H9 (cell line): Measurements from ENCODE around the gene PXYLP1. TPM values are rescaled to one million over a fixed set of nuclear protein-coding genes. Genes with fewer than 3 reads are reported as not detected.

Experiments used
- DNase-seq: peaks from one replicate; pipeline ENCODE4 v3.0.0-alpha.2; 2017
- H2AFZ ChIP-seq: one replicate; pipeline ENCODE4 v1.6.1; 2013; ENCODE audit warnings: mild to moderate bottlenecking, low read length, control low read depth, moderate library complexity
- H2AK5ac ChIP-seq: 2 replicates; pipeline ENCODE4 v1.6.1; 2013; ENCODE audit warnings: low read length, control low read depth, mixed read lengths; ENCODE audit not compliant: insufficient read length
- H2BK120ac ChIP-seq: one replicate; pipeline ENCODE4 v1.6.1; 2013; ENCODE audit warnings: low read depth, mild to moderate bottlenecking, low read length, control low read depth, inconsistent platforms; ENCODE audit not compliant: poor library complexity, severe bottlenecking
- H2BK12ac ChIP-seq: 2 replicates; pipeline ENCODE4 v1.6.1; 2013; ENCODE audit warnings: low read length, control low read depth, mixed read lengths, low read depth; ENCODE audit not compliant: insufficient read length
- H2BK15ac ChIP-seq: 2 replicates; pipeline ENCODE4 v1.6.1; 2013; ENCODE audit warnings: low read depth, low read length, control low read depth
- H2BK20ac ChIP-seq: one replicate; pipeline ENCODE4 v1.6.1; 2013; ENCODE audit warnings: low read depth, mild to moderate bottlenecking, low read length, control low read depth, inconsistent platforms; ENCODE audit not compliant: poor library complexity, severe bottlenecking
- H2BK5ac ChIP-seq: 2 replicates; pipeline ENCODE4 v1.6.1; 2013; ENCODE audit warnings: low read length, control low read depth, mixed read lengths; ENCODE audit not compliant: insufficient read length
- H3K14ac ChIP-seq: 2 replicates; pipeline ENCODE4 v1.6.1; 2013; ENCODE audit warnings: low read length, control low read depth; ENCODE audit not compliant: insufficient read depth
- H3K18ac ChIP-seq: 2 replicates; pipeline ENCODE4 v1.6.1; 2013; ENCODE audit warnings: low read depth, mild to moderate bottlenecking, mixed read lengths, low read length, control low read depth; ENCODE audit not compliant: insufficient read length
- H3K23ac ChIP-seq: 2 replicates; pipeline ENCODE4 v1.6.1; 2013; ENCODE audit warnings: low read length, control low read depth, mixed read lengths, low read depth; ENCODE audit not compliant: insufficient read length
- H3K23me2 ChIP-seq: 2 replicates; pipeline ENCODE4 v1.6.1; 2013; ENCODE audit warnings: low read depth, mild to moderate bottlenecking, mixed read lengths, low read length, control low read depth; ENCODE audit not compliant: insufficient read length, poor library complexity, severe bottlenecking
- H3K27ac ChIP-seq: 2 replicates; pipeline ENCODE4 v1.5.1; 2013; ENCODE audit warnings: low read length, control low read depth, mixed read lengths, low read depth; ENCODE audit not compliant: insufficient read length
- H3K27me3 ChIP-seq: 2 replicates; pipeline ENCODE4 v1.6.1; 2013; ENCODE audit warnings: low read length, control low read depth, inconsistent platforms; ENCODE audit not compliant: insufficient read depth
- H3K4ac ChIP-seq: 2 replicates; pipeline ENCODE4 v1.6.1; 2013; ENCODE audit warnings: low read depth, mild to moderate bottlenecking, control low read depth, inconsistent platforms, low read length, moderate library complexity
- H3K4me1 ChIP-seq: 2 replicates; pipeline ENCODE4 v1.6.1; 2013; ENCODE audit warnings: low read length, control low read depth, inconsistent platforms; ENCODE audit not compliant: insufficient read depth
- H3K4me2 ChIP-seq: 2 replicates; pipeline ENCODE4 v1.6.1; 2013; ENCODE audit warnings: low read length, control low read depth, mixed read lengths; ENCODE audit not compliant: insufficient read length, insufficient read depth
- H3K56ac ChIP-seq: 2 replicates; pipeline ENCODE4 v1.6.1; 2013; ENCODE audit warnings: low read depth, mild to moderate bottlenecking, mixed read lengths, low read length, control low read depth; ENCODE audit not compliant: insufficient read length
- H3K79me1 ChIP-seq: 2 replicates; pipeline ENCODE4 v1.6.1; 2013; ENCODE audit warnings: low read depth, mild to moderate bottlenecking, moderate library complexity, low read length, control low read depth, inconsistent platforms; ENCODE audit not compliant: insufficient read depth, poor library complexity, severe bottlenecking
- H3K79me2 ChIP-seq: 2 replicates; pipeline ENCODE4 v1.6.1; 2013; ENCODE audit warnings: low read length, control low read depth, inconsistent platforms; ENCODE audit not compliant: insufficient read depth
- H3K9ac ChIP-seq: 2 replicates; pipeline ENCODE4 v1.6.1; 2013; ENCODE audit warnings: low read length, control low read depth, mixed read lengths; ENCODE audit not compliant: insufficient read length; ENCODE audit errors: extremely low read depth
- H3K9me3 ChIP-seq: one replicate; pipeline ENCODE4 v1.6.1; 2013; ENCODE audit warnings: low read depth, low read length, inconsistent platforms; ENCODE audit not compliant: control insufficient read depth
- H3T11ph ChIP-seq: one replicate; pipeline ENCODE4 v1.6.1; 2013; ENCODE audit warnings: mild to moderate bottlenecking, low read length, control low read depth, inconsistent platforms
- H4K20me1 ChIP-seq: one replicate; pipeline ENCODE4 v1.6.1; 2013; ENCODE audit not compliant: control insufficient read depth, insufficient read length, insufficient read depth
- H4K5ac ChIP-seq: 2 replicates; pipeline ENCODE4 v1.6.1; 2013; ENCODE audit warnings: low read depth, mild to moderate bottlenecking, mixed read lengths, low read length, control low read depth; ENCODE audit not compliant: insufficient read length
- H4K8ac ChIP-seq: replicated peaks from 2 replicates; pipeline ENCODE4 v1.6.1; 2013; ENCODE audit warnings: low read length, control low read depth, mixed read lengths, low read depth; ENCODE audit not compliant: insufficient read length
- H4K91ac ChIP-seq: 2 replicates; pipeline ENCODE4 v1.6.1; 2013; ENCODE audit warnings: low read depth, mild to moderate bottlenecking, moderate library complexity, mixed read lengths, low read length, control low read depth; ENCODE audit not compliant: insufficient read length
- H3K27ac Mint-ChIP-seq, 3 experiments: 2 replicates in 2 of 3; 3 replicates in 1 of 3; pipeline ENCODE4 v1.8.0; 2020 to 2021; ENCODE audit warnings: mixed read lengths in 3 of 3, mild to moderate bottlenecking in 1 of 3, moderate library complexity in 1 of 3
- H3K27me3 Mint-ChIP-seq: 2 replicates; pipeline ENCODE4 v1.8.0; 2021; ENCODE audit warnings: low read depth, mild to moderate bottlenecking, moderate library complexity, mixed read lengths
- H3K36me3 Mint-ChIP-seq, 3 experiments: 2 replicates in 2 of 3; 3 replicates in 1 of 3; pipeline ENCODE4 v1.8.0; 2020 to 2021; ENCODE audit warnings: low read depth in 3 of 3, mixed read lengths in 3 of 3; ENCODE audit not compliant: insufficient read depth in 1 of 3
- H3K4me1 Mint-ChIP-seq, 2 experiments: 2 replicates each; pipeline ENCODE4 v1.8.0; 2020; ENCODE audit warnings: mixed read lengths in 2 of 2
- H3K4me3 Mint-ChIP-seq, 2 experiments: 2 replicates in 1 of 2; 3 replicates in 1 of 2; pipeline ENCODE4 v1.8.0; 2020 to 2021; ENCODE audit warnings: mild to moderate bottlenecking in 2 of 2, mixed read lengths in 2 of 2, moderate library complexity in 1 of 2
- H3K9me3 Mint-ChIP-seq, 2 experiments: 2 replicates in 1 of 2; 3 replicates in 1 of 2; pipeline ENCODE4 v1.8.0; 2020; ENCODE audit warnings: mild to moderate bottlenecking in 2 of 2, mixed read lengths in 2 of 2, moderate library complexity in 1 of 2
- total RNA-seq: library from RNA; stranded (reverse); gene quantifications from 2 replicates; pipeline ENCODE4 v1.2.1, GENCODE V29; 2021
- TF ChIP-seq, protein P1 (sequence below): fragments of 200-600 bp; sonication (generic); conservative IDR thresholded peaks from 3 replicates; pipeline ENCODE4 v1.8.0; 2021; ENCODE audit warnings: antibody characterized with exemption, mild to moderate bottlenecking

Gene PXYLP1
- total RNA-seq, 1 experiment from 2014 or later, result 17.9 TPM

DNA sequence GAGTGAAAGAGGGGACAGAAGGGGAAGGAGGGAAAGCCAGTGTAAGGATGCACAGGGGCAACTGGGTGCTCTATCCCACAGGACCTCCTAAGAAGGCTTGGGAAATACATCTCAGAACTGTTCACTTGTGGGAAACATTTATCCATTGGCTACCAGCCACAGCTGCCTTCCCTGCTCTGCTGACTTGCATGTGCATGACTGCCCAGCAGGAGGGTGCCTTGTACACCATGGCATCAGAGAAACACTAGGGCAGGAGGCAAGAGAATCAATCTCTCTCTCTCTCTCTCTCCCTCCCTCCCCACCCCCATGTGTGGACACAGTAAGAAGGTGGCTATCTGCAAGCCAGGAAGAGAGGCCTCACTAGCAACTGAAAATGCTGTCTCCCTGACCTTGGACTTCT, 73.8 kb downstream of the PXYLP1 start:
- no peak overlapping the region for H3K18ac ChIP-seq
- Mint-ChIP-seq H3K27ac (no peak overlapping the region), H3K4me3 (no peak overlapping the region), H3K9me3 (peaks cover 4 to 6% of the 10 kb centered on the region in 2 experiments), H3K36me3 (peaks cover 4 to 7% (median 6%) of the 10 kb centered on the region in 3 experiments), H3K27me3 (peaks cover 23% of the 10 kb centered on the region), H3K4me1 (peaks cover 4 to 11% of the 10 kb centered on the region in 2 experiments; a peak in 3 of 4 replicates)
- no peaks in the 10 kb centered on the region for H4K20me1 ChIP-seq
- no peak overlapping the region for H2BK12ac ChIP-seq
- H2BK15ac ChIP-seq, result no peak overlapping the region
- no peaks in the 10 kb centered on the region for H3K4me1 ChIP-seq
- no peaks in the 10 kb centered on the region for H3K23me2 ChIP-seq
- H2BK5ac ChIP-seq, result no peak overlapping the region
- H3K27me3 ChIP-seq, result no peaks in the 10 kb centered on the region
- H3K23ac ChIP-seq, result no peak overlapping the region
- H3K79me1 ChIP-seq, result no peaks in the 10 kb centered on the region
- TF ChIP-seq, protein P1, sequence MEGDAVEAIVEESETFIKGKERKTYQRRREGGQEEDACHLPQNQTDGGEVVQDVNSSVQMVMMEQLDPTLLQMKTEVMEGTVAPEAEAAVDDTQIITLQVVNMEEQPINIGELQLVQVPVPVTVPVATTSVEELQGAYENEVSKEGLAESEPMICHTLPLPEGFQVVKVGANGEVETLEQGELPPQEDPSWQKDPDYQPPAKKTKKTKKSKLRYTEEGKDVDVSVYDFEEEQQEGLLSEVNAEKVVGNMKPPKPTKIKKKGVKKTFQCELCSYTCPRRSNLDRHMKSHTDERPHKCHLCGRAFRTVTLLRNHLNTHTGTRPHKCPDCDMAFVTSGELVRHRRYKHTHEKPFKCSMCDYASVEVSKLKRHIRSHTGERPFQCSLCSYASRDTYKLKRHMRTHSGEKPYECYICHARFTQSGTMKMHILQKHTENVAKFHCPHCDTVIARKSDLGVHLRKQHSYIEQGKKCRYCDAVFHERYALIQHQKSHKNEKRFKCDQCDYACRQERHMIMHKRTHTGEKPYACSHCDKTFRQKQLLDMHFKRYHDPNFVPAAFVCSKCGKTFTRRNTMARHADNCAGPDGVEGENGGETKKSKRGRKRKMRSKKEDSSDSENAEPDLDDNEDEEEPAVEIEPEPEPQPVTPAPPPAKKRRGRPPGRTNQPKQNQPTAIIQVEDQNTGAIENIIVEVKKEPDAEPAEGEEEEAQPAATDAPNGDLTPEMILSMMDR, result no peak
- H3K4me2 ChIP-seq, result no peak overlapping the region
- H2AFZ ChIP-seq, result no peak overlapping the region
- no peak overlapping the region for H2BK120ac ChIP-seq
- H4K91ac ChIP-seq, result no peak overlapping the region
- no peak overlapping the region for H2AK5ac ChIP-seq
- no peak overlapping the region for H3K9ac ChIP-seq
- H4K8ac ChIP-seq, result no peak overlapping the region
- no peaks in the 10 kb centered on the region for H3K9me3 ChIP-seq
- no peak overlapping the region for H3K56ac ChIP-seq
- no peak overlapping the region for H3K27ac ChIP-seq
- no peak overlapping the region for H3T11ph ChIP-seq
- H3K14ac ChIP-seq, result no peak overlapping the region
- no peaks in the 10 kb centered on the region for H3K79me2 ChIP-seq
- no peak overlapping the region for H2BK20ac ChIP-seq
- no peak overlapping the region for H4K5ac ChIP-seq
- H3K4ac ChIP-seq, result no peak overlapping the region
- DNase-seq, result no peak
